K562 (cell line): ENCODE results near the gene PRRC2B. TPM values are rescaled to one million over a fixed set of nuclear protein-coding genes. Genes with fewer than 3 reads are reported as not detected.

Experiments
- ATAC-seq: fragments of 200-7000 bp; cut with Tn5 transposase; 3 replicates; pipeline ENCODE4 v1.9.1; 2020; ENCODE audit warnings: moderate library complexity
- BruUV-seq: library from RNA; stranded (reverse); fragments of 400-500 nt; replicated peaks from 2 replicates; lab custom pipeline; 2021; lab: Mats Ljungman, UMichigan
- CTCF ChIA-PET: fragments of 300-600 bp; formaldehyde crosslinking; extraction: SDS; loops from one replicate; lab custom pipeline; 2021; ENCODE audit warnings: low intra/inter-chr PET ratio; lab: Yijun Ruan, JAX
- POLR2A ChIA-PET: fragments of 300-600, 350-650 bp; sonication (Branson Sonifier 250); formaldehyde crosslinking; extraction: SDS; loops from one replicate; lab custom pipeline; 2021; ENCODE audit warnings: antibody characterized with exemption, inconsistent platforms; lab: Yijun Ruan, JAX
- DNase-seq, 4 experiments: peaks; one replicate each; pipeline versions ENCODE4 v3.0.0 to v3.0.0-alpha.2; 2011 to 2018; ENCODE audit warnings: low spot score in 3 of 4, mixed read lengths in 3 of 4; ENCODE audit errors: extremely low read depth in 1 of 4
- FAIRE-seq: peaks from 2 replicates; lab custom pipeline; 2011; peaks lifted over from hg19 to GRCh38; lab: Jason Lieb, UNC
- H2AFZ ChIP-seq: 2 replicates; pipeline ENCODE4 v1.6.0; 2011; ENCODE audit warnings: low read depth, low read length, control low read depth, inconsistent platforms
- H3K27ac ChIP-seq: fragments of 200-600 bp; 3 replicates; pipeline ENCODE4 v1.8.0; 2011; ENCODE audit warnings: low read depth, mild to moderate bottlenecking, control low read depth, inconsistent platforms, low read length, moderate library complexity, mixed read lengths; ENCODE audit errors: extremely low read depth
- H3K27me3 ChIP-seq, 2 experiments: fragments of 300-600 bp in 1 of 2; 2 replicates in 1 of 2; 3 replicates in 1 of 2; pipeline versions ENCODE4 v1.6.0 to v1.8.0; 2011; ENCODE audit warnings: inconsistent platforms in 2 of 2, low read length in 2 of 2, mild to moderate bottlenecking in 1 of 2, mixed read lengths in 1 of 2, moderate library complexity in 1 of 2; ENCODE audit not compliant: control insufficient read depth in 2 of 2, insufficient read depth in 2 of 2
- H3K36me3 ChIP-seq: fragments of 300-600 bp; 3 replicates; pipeline ENCODE4 v1.8.0; 2011; ENCODE audit warnings: mild to moderate bottlenecking, low read length, inconsistent platforms; ENCODE audit not compliant: control insufficient read depth, insufficient read depth
- H3K4me1 ChIP-seq, 2 experiments: fragments of 200-600 bp in 1 of 2; replicated peaks in 1 of 2; 2 replicates in 1 of 2; 3 replicates in 1 of 2; pipeline versions ENCODE4 v1.5.1 to v1.8.0; 2011; ENCODE audit warnings: inconsistent platforms in 2 of 2, low read length in 2 of 2, mild to moderate bottlenecking in 1 of 2, mixed read lengths in 1 of 2, moderate library complexity in 1 of 2; ENCODE audit not compliant: control insufficient read depth in 2 of 2, insufficient read depth in 2 of 2
- H3K4me2 ChIP-seq: 2 replicates; pipeline ENCODE4 v1.6.1; 2011; ENCODE audit warnings: low read length, control low read depth, inconsistent platforms, mixed read lengths; ENCODE audit not compliant: insufficient read depth
- H3K4me3 ChIP-seq: fragments of 200-600 bp; sonication (generic), shearing (Covaris generic); 2 replicates; pipeline ENCODE4 v1.5.1; 2016; ENCODE audit warnings: control low read depth, inconsistent platforms
- H3K79me2 ChIP-seq: fragments of 200-600 bp; 3 replicates; pipeline ENCODE4 v1.8.0; 2011; ENCODE audit warnings: low read length, inconsistent platforms; ENCODE audit not compliant: control insufficient read depth, insufficient read depth
- H3K9ac ChIP-seq, 2 experiments: 2 replicates each; pipeline versions ENCODE4 v1.6.0 to v1.6.1; 2011; ENCODE audit warnings: low read depth in 2 of 2, low read length in 2 of 2, control low read depth in 1 of 2, inconsistent platforms in 1 of 2, mild to moderate bottlenecking in 1 of 2, mixed read lengths in 1 of 2; ENCODE audit not compliant: insufficient read depth in 1 of 2
- H3K9me1 ChIP-seq: one replicate; pipeline ENCODE4 v1.6.0; 2011; ENCODE audit warnings: inconsistent platforms, mild to moderate bottlenecking, low read length, moderate library complexity; ENCODE audit not compliant: control insufficient read depth, insufficient read depth
- H3K9me3 ChIP-seq: replicated peaks from 2 replicates; pipeline ENCODE4 v1.5.1; 2011; ENCODE audit warnings: low read depth, low read length, inconsistent platforms; ENCODE audit not compliant: control insufficient read depth, insufficient read depth
- H4K20me1 ChIP-seq: replicated peaks from 2 replicates; pipeline ENCODE4 v1.6.1; 2011; ENCODE audit warnings: low read length, inconsistent platforms, mixed read lengths; ENCODE audit not compliant: control insufficient read depth, insufficient read depth
- BRD9 ChIP-seq: fragments of 450-650 bp; IDR thresholded peaks from 2 replicates; pipeline ENCODE4 v1.6.1; 2018; ENCODE audit warnings: low read depth; ENCODE audit not compliant: partially characterized antibody
- EZH2 ChIP-seq: IDR thresholded peaks from 2 replicates; pipeline ENCODE4 v1.6.1; 2012; ENCODE audit warnings: low read depth, mild to moderate bottlenecking, inconsistent platforms, low read length, borderline replicate concordance
- MAFG ChIP-seq: fragments of 450-650 bp; conservative IDR thresholded peaks from 2 replicates; pipeline ENCODE4 v1.6.1; 2016; ENCODE audit warnings: missing genetic modification characterization, missing compliant biosample characterization
- MAFK ChIP-seq: IDR thresholded peaks from 2 replicates; pipeline ENCODE4 v1.6.1; 2011; ENCODE audit warnings: low read length, improper control_type of control experiment
- PATZ1 ChIP-seq: fragments of 250-450 bp; sonication (Bioruptor Pico); IDR thresholded peaks from 2 replicates; pipeline ENCODE4 v1.5.0; 2020; ENCODE audit warnings: mild to moderate bottlenecking, borderline replicate concordance
- PCBP1 ChIP-seq: fragments of 200-400 bp; formaldehyde crosslinking; IDR thresholded peaks from 2 replicates; pipeline ENCODE4 v1.6.1; 2018; ENCODE audit warnings: mild to moderate bottlenecking, low read depth, low read length; ENCODE audit not compliant: poor library complexity, severe bottlenecking
- TAF7 ChIP-seq: fragments of 450-650 bp; IDR thresholded peaks from 2 replicates; pipeline ENCODE4 v1.6.1; 2016; ENCODE audit warnings: missing genetic modification characterization, missing compliant biosample characterization
- TAF9B ChIP-seq: fragments of 450-650 bp; IDR thresholded peaks from 2 replicates; pipeline ENCODE4 v1.6.1; 2018; ENCODE audit warnings: mild to moderate bottlenecking; ENCODE audit not compliant: partially characterized antibody
- TCF3 ChIP-seq: sonication (generic); formaldehyde crosslinking; IDR thresholded peaks from 2 replicates; pipeline ENCODE4 v1.4.0; 2020; ENCODE audit warnings: mild to moderate bottlenecking, missing genetic modification reagents
- THRAP3 ChIP-seq: fragments of 450-650 bp; IDR thresholded peaks from 2 replicates; pipeline ENCODE4 v1.6.1; 2016; ENCODE audit warnings: mild to moderate bottlenecking, inconsistent platforms, borderline replicate concordance
- TOE1 ChIP-seq, 2 experiments: fragments of 450-650 bp in 1 of 2; sonication (generic) in 1 of 2; formaldehyde crosslinking in 1 of 2; IDR thresholded peaks; 2 replicates each; pipeline versions ENCODE4 v1.7.1 to v1.8.0; 2016 to 2022; ENCODE audit warnings: borderline replicate concordance in 2 of 2, mild to moderate bottlenecking in 2 of 2, antibody characterized with exemption in 1 of 2, inconsistent platforms in 1 of 2, low read depth in 1 of 2, missing genetic modification reagents in 1 of 2, moderate library complexity in 1 of 2
- USF2 ChIP-seq: sonication (generic); formaldehyde crosslinking; IDR thresholded peaks from 2 replicates; pipeline ENCODE4 v1.5.0; 2020; ENCODE audit warnings: missing genetic modification reagents
- ZNF584 ChIP-seq: fragments of 200-800 bp; sonication (Bioruptor generic); IDR thresholded peaks from 2 replicates; pipeline ENCODE4 v1.6.1; 2016; ENCODE audit warnings: low read depth, mild to moderate bottlenecking, missing genetic modification characterization, missing compliant biosample characterization
- WGBS: fragments of 100-300 bp; shearing (Covaris generic); methylation state at CpG from one replicate; pipeline ENCODE4 v1.1.6; 2016; ENCODE audit warnings: low coverage, mixed read lengths; ENCODE audit not compliant: insufficient coverage; ENCODE audit errors: missing lambda C conversion rate; 5-methylcytosine and 5-hydroxymethylcytosine counted together
- in situ Hi-C: fragments of 300-500 bp; cut with MboI; formaldehyde crosslinking; loops from 4 replicates; pipeline ENCODE4 v1.15.0; 2018; ENCODE audit warnings: inconsistent platforms, mixed read lengths
- intact Hi-C: fragments of 100-400 bp; cut with micrococcal nuclease; formaldehyde crosslinking; loops from 2 replicates; pipeline ENCODE4 v1.14.2; 2022
- polyA plus RNA-seq, 8 experiments: library from polyadenylated mRNA; depleted of rRNA in 4 of 8; stranded (reverse) in 5 of 8; unstranded in 3 of 8; fragments of >200 nt; fragmentation: Nextera tagmentation in 2 of 8; fragmentation: Illumina TruSeq in 1 of 8; extraction: Ambion mirVana in 2 of 8; extraction: Trizol in 1 of 8; gene quantifications; 2 replicates each; pipeline versions ENCODE4 v1.2.1 to v1.2.3, GENCODE V29; 2011 to 2014; ENCODE audit warnings: inconsistent platforms in 1 of 8, missing spikeins in 1 of 8
- total RNA-seq, 7 experiments: library from RNA; depleted of rRNA in 6 of 7; stranded (reverse); fragments of >200 nt in 6 of 7; fragmentation: Illumina TruSeq in 2 of 7; extraction: Trizol in 2 of 7; gene quantifications; 2 replicates each; pipeline versions ENCODE4 v1.2.1 to v1.2.3, GENCODE V29; 2011 to 2021; ENCODE audit warnings: low replicate concordance in 1 of 7

PRRC2B gene
- total and polyA plus RNA-seq, 9 of the 15 experiments (the other 6 are each of a cell fraction or from before 2014, with no cell fraction given): 0.34 to 125 (median 30.9) TPM

- BruUV-seq: no TSS peak
- H3K9ac ChIP-seq: no peak overlapping the region
- H3K36me3 ChIP-seq: peaks cover 90% of the 10 kb centered on the region
- H3K9me1 ChIP-seq: no peaks in the 10 kb centered on the region
- no peak overlapping the region for H3K27ac ChIP-seq
- no peaks in the 10 kb centered on the region for H4K20me1 ChIP-seq
- POLR2A ChIA-PET: interaction anchor here (0.6 to 1.7 kb wide), 4 partner anchors 8 to 218 kb away, joined by 3 to 4 read pairs (median 3); no protein-coding TSS in a partner anchor
- no peak for DNase-seq
- H3K4me3 ChIP-seq: no peak overlapping the region
- 0 out of 3 replicates have a peak, but pooled peaks cover 3% of the 10 kb centered on the region for H3K79me2 ChIP-seq
- 98% methylated on average over 6 of the region's 6 CpGs for WGBS
- no peak for ATAC-seq
- CTCF ChIA-PET: no interaction called here
- intact Hi-C loops: no loop called here
- H3K27me3 ChIP-seq: no peaks in the 10 kb centered on the region
- no peak overlapping the region for H3K4me2 ChIP-seq
- H3K9me3 ChIP-seq: no peaks in the 10 kb centered on the region
- in situ Hi-C loops: loop anchor here (25.0 kb wide), 1 partner anchor 753 kb away; no protein-coding TSS in a partner anchor
- no peak overlapping the region for H2AFZ ChIP-seq
- FAIRE-seq: no peak
- H3K4me1 ChIP-seq: no peaks in the 10 kb centered on the region
- TF ChIP-seq MAFK (no peak), TOE1 (IDR thresholded peaks at IDR 0.05; ENCODE audit: borderline replicate concordance) (no peak), TOE1 (CRISPR knock-in tag; IDR thresholded peaks at IDR 0.05; ENCODE audit: borderline replicate concordance, low read depth) (no peak), PCBP1 (no peak), TAF9B (no peak), EZH2 (no peak), USF2 (CRISPR knock-in tag) (no peak), BRD9 (no peak), MAFG (tag) (no peak), PATZ1 (CRISPR knock-in tag) (no peak), THRAP3 (no peak), TAF7 (no peak), TCF3 (CRISPR knock-in tag) (no peak), ZNF584 (CRISPR knock-in tag) (no peak)
These were observed 71.5 kb downstream of the PRRC2B start for GRCh38 chr9:131465401-131465800.
